GM12872 (cell line): ENCODE results near the gene NPFF.

Experiments
- CTCF ChIP-seq: IDR thresholded peaks from 3 replicates; pipeline ENCODE4 v1.5.1; 2011; ENCODE audit warnings: low read depth, mild to moderate bottlenecking, low read length, moderate library complexity; ENCODE audit not compliant: insufficient read depth

The NPFF gene

GRCh38 chr12:53502983-53503728 lies 4.1 kb downstream of the NPFF start:
- no peak for TF ChIP-seq CTCF

GRCh38 chr12:53502331-53502730 lies 5.0 kb downstream of the NPFF start:
- TF ChIP-seq CTCF = no peak

GRCh38 chr12:53501615-53502181 lies 5.6 kb downstream of the NPFF start:
- no peak for TF ChIP-seq CTCF

GRCh38 chr12:53500776-53501614 lies 6.3 kb downstream of the NPFF start, which contains the start of gene TARBP2:
Gene TARBP2, plus strand, starts transcription at chr12:53501283. Its CDS starts 126 bp downstream, at chr12:53501409.
- TF ChIP-seq CTCF = no peak

GRCh38 chr12:53500142-53500775 lies 7.0 kb downstream of the NPFF start:
- TF ChIP-seq CTCF = no peak

- no peak for TF ChIP-seq CTCF
Observed at GRCh38 chr12:53499266-53500141, 7.8 kb downstream of the NPFF start, which contains the start of gene MAP3K12. Gene MAP3K12, minus strand, starts transcription at chr12:53499458. Its CDS starts 12,067 bp downstream, at chr12:53487391.
